ENCODE data around the gene CFAP57.

Gene CFAP57

GRCh38 chr1:43229826-43230780, 58.0 kb downstream of the CFAP57 start:
- DNase-seq = no peak

GRCh38 chr1:43232074-43232473, 59.9 kb downstream of the CFAP57 start:
- DNase-seq = no peak

- DNase-seq = no peak
These were observed 60.4 kb downstream of the CFAP57 start for GRCh38 chr1:43232482-43232881.

- no peak for DNase-seq
These were observed 61.5 kb downstream of the CFAP57 start for GRCh38 chr1:43233631-43234030.

- DNase-seq = no peak
These were observed 62.1 kb downstream of the CFAP57 start for GRCh38 chr1:43234267-43234666.

- no peak for DNase-seq
These were observed 62.9 kb downstream of the CFAP57 start for GRCh38 chr1:43235040-43235439.

- DNase-seq = no peak
These were observed 63.5 kb downstream of the CFAP57 start for GRCh38 chr1:43235451-43236121.

- DNase-seq = no peak
These were observed 65.0 kb downstream of the CFAP57 start for GRCh38 chr1:43237121-43237520.

- DNase-seq = peak; percentile 45
These were observed 66.0 kb downstream of the CFAP57 start for GRCh38 chr1:43238085-43238484.

- no peak for DNase-seq
These were observed 66.9 kb downstream of the CFAP57 start for GRCh38 chr1:43238991-43239469.

- no peak for DNase-seq
These were observed 67.4 kb downstream of the CFAP57 start for GRCh38 chr1:43239484-43239883.

- DNase-seq = no peak
These were observed 69.3 kb downstream of the CFAP57 start for GRCh38 chr1:43241413-43241836.

GRCh38 chr1:43243299-43243698, 71.2 kb downstream of the CFAP57 start:
- no peak for DNase-seq

GRCh38 chr1:43246466-43247213, 74.5 kb downstream of the CFAP57 start:
- no peak for DNase-seq

GRCh38 chr1:43247256-43247921, 75.3 kb downstream of the CFAP57 start:
- DNase-seq = no peak

GRCh38 chr1:43250351-43250761, 78.2 kb downstream of the CFAP57 start:
- DNase-seq = no peak

- no peak for DNase-seq
These were observed 78.9 kb downstream of the CFAP57 start for GRCh38 chr1:43251024-43251423.

GRCh38 chr1:43252225-43252624, 80.1 kb downstream of the CFAP57 start:
- no peak for DNase-seq

GRCh38 chr1:43253173-43253572, 81.0 kb downstream of the CFAP57 start:
- DNase-seq = no peak

- DNase-seq = no peak
These were observed 81.7 kb downstream of the CFAP57 start for GRCh38 chr1:43253876-43254275.

GRCh38 chr1:43255438-43256210, 83.5 kb downstream of the CFAP57 start:
- no peak for DNase-seq

Measured in stimulated activated CD4-positive, alpha-beta T cell treated with anti-CD3 and anti-CD28 coated beads, Interleukin-15, amount 100 ng/mL, for 24 hours (primary cell).